HCT116 (cell line): ENCODE measurements around the gene MAML3. TPM values are rescaled to one million over a fixed set of nuclear protein-coding genes. Genes with fewer than 3 reads are reported as not detected.
A peak's percentile ranks its signal among the peaks of the same experiment; 100 is the strongest.

Experiments
- ATAC-seq: fragments of 200-7000 bp; cut with Tn5 transposase; 2 replicates; pipeline ENCODE4 v1.9.1; 2020; ENCODE audit warnings: mild to moderate bottlenecking, moderate library complexity
- BruUV-seq: library from RNA; stranded (reverse); fragments of 400-500 nt; replicated peaks from 2 replicates; lab custom pipeline; 2021; lab: Mats Ljungman, UMichigan
- CTCF ChIA-PET: fragments of 300-600 bp; sonication (Branson Sonifier 250); formaldehyde crosslinking; loops from one replicate; lab custom pipeline; 2021; ENCODE audit warnings: antibody characterized with exemption; lab: Charles Lee
- POLR2A ChIA-PET: fragments of 300-600, 350-600 bp; sonication (Branson Sonifier 250); formaldehyde crosslinking; loops from one replicate; lab custom pipeline; 2021; ENCODE audit warnings: antibody characterized with exemption; lab: Charles Lee
- RAD21 ChIA-PET, 2 experiments: fragments of 300-600 bp; sonication (Branson Sonifier 250); formaldehyde crosslinking; loops; one replicate each; lab custom pipeline; 2023; ENCODE audit warnings: low total read pairs in 2 of 2; ENCODE audit not compliant: uncharacterized antibody in 2 of 2, unreplicated experiment in 2 of 2, low non-redundant PET in 1 of 2; lab: Charles Lee
- DNase-seq: peaks from one replicate; pipeline ENCODE4 v3.0.0-alpha.2; 2010; ENCODE audit warnings: low read depth, low spot score
- H2AFZ ChIP-seq: fragments of 200-600 bp; shearing (Covaris generic), sonication (generic); 2 replicates; pipeline ENCODE4 v1.6.1; 2017; ENCODE audit warnings: low read depth, mixed run types, mixed read lengths, antibody characterized with exemption, low read length; ENCODE audit not compliant: poor library complexity, severe bottlenecking
- H3K27ac ChIP-seq: 2 replicates; pipeline ENCODE4 v1.5.1; 2012; ENCODE audit warnings: low read depth, low read length
- H3K27me3 ChIP-seq: fragments of 200-600 bp; sonication (generic); 2 replicates; pipeline ENCODE4 v1.6.1; 2016; ENCODE audit warnings: mixed run types, low read length, mixed read lengths; ENCODE audit not compliant: insufficient read depth
- H3K36me3 ChIP-seq, 2 experiments: fragments of 200-500 bp in 1 of 2; fragments of 200-600 bp in 1 of 2; sonication (Bioruptor generic) in 1 of 2; sonication (generic) in 1 of 2; 2 replicates each; pipeline versions ENCODE4 v1.5.1 to v1.6.1; 2014 to 2016; ENCODE audit warnings: low read length in 2 of 2, inconsistent platforms in 1 of 2, mixed read lengths in 1 of 2, mixed run types in 1 of 2; ENCODE audit not compliant: insufficient read depth in 2 of 2, control insufficient read depth in 1 of 2
- H3K4me1 ChIP-seq, 2 experiments: fragments of 200-600 bp in 1 of 2; sonication (generic) in 1 of 2; 2 replicates each; pipeline versions ENCODE4 v1.5.1 to v1.6.1; 2012 to 2017; ENCODE audit warnings: low read length in 2 of 2, inconsistent platforms in 1 of 2, mild to moderate bottlenecking in 1 of 2, mixed read lengths in 1 of 2, mixed run types in 1 of 2, moderate library complexity in 1 of 2; ENCODE audit not compliant: insufficient read depth in 2 of 2, control insufficient read depth in 1 of 2
- H3K4me2 ChIP-seq: fragments of 200-600 bp; sonication (generic); 2 replicates; pipeline ENCODE4 v1.6.1; 2017; ENCODE audit warnings: mixed run types, low read length, mixed read lengths
- H3K4me3 ChIP-seq, 2 experiments: fragments of 200-600 bp in 1 of 2; sonication (generic) in 1 of 2; replicated peaks in 1 of 2; 2 replicates each; pipeline ENCODE4 v1.5.1; 2011 to 2016; ENCODE audit warnings: low read length in 2 of 2, control low read depth in 1 of 2, low read depth in 1 of 2, mild to moderate bottlenecking in 1 of 2, mixed read lengths in 1 of 2, mixed run types in 1 of 2
- H3K79me2 ChIP-seq: fragments of 200-600 bp; sonication (generic); 2 replicates; pipeline ENCODE4 v1.6.1; 2017; ENCODE audit warnings: mild to moderate bottlenecking, mixed run types, low read length, moderate library complexity, mixed read lengths; ENCODE audit not compliant: insufficient read depth
- H3K9ac ChIP-seq: fragments of 200-600 bp; sonication (generic); 2 replicates; pipeline ENCODE4 v1.6.1; 2016; ENCODE audit warnings: low read length, mixed read lengths
- H3K9me2 ChIP-seq: fragments of 200-600 bp; sonication (generic), shearing (Covaris generic); 2 replicates; pipeline ENCODE4 v1.6.1; 2017; ENCODE audit warnings: mixed run types, mild to moderate bottlenecking, moderate library complexity; ENCODE audit not compliant: insufficient read depth
- H3K9me3 ChIP-seq, 2 experiments: fragments of 200-500 bp in 1 of 2; fragments of 200-600 bp in 1 of 2; sonication (Bioruptor generic) in 1 of 2; sonication (generic) in 1 of 2; 2 replicates each; pipeline ENCODE4 v1.6.1; 2014 to 2017; ENCODE audit warnings: low read length in 2 of 2, mixed read lengths in 2 of 2, inconsistent platforms in 1 of 2, low read depth in 1 of 2, mild to moderate bottlenecking in 1 of 2, mixed run types in 1 of 2, moderate library complexity in 1 of 2; ENCODE audit not compliant: control insufficient read depth in 1 of 2, insufficient read depth in 1 of 2
- H4K20me1 ChIP-seq: fragments of 200-600 bp; sonication (generic), shearing (Covaris generic); 2 replicates; pipeline ENCODE4 v1.6.1; 2017; ENCODE audit warnings: mixed run types, mild to moderate bottlenecking, moderate library complexity; ENCODE audit not compliant: insufficient read depth
- CBX3 ChIP-seq: IDR thresholded peaks from 2 replicates; pipeline ENCODE4 v1.6.1; 2012; ENCODE audit warnings: low read depth
- EZH2phosphoT487 ChIP-seq: fragments of 200-600 bp; IDR thresholded peaks from 2 replicates; pipeline ENCODE4 v1.6.1; 2018; ENCODE audit warnings: antibody characterized with exemption, borderline replicate concordance
- POLR2A ChIP-seq: IDR thresholded peaks from 2 replicates; pipeline ENCODE4 v1.7.0; 2011; ENCODE audit warnings: borderline replicate concordance; ENCODE audit not compliant: insufficient read depth, insufficient read length; ENCODE audit errors: extremely low read depth
- SIN3A ChIP-seq: IDR thresholded peaks from 2 replicates; pipeline ENCODE4 v1.6.1; 2012; ENCODE audit warnings: low read depth
- SP1 ChIP-seq: IDR thresholded peaks from 2 replicates; pipeline ENCODE4 v1.6.1; 2012; ENCODE audit warnings: low read depth
- SRF ChIP-seq: IDR thresholded peaks from 2 replicates; pipeline ENCODE4 v1.6.1; 2012; ENCODE audit warnings: low read depth
- ZNF274 ChIP-seq: fragments of 200-500 bp; sonication (Bioruptor generic); IDR thresholded peaks from 2 replicates; pipeline ENCODE4 v1.6.1; 2014; ENCODE audit warnings: mild to moderate bottlenecking, low read depth, low read length, inconsistent platforms
- intact Hi-C: fragments of 100-400 bp; cut with micrococcal nuclease; formaldehyde crosslinking; loops from 2 replicates; pipeline ENCODE4 v1.10.0; 2022
- total RNA-seq: library from RNA; stranded (reverse); gene quantifications from one replicate; pipeline ENCODE4 v1.2.1, GENCODE V29; 2021; ENCODE audit not compliant: unreplicated experiment
- TF ChIP-seq, protein P1 (sequence below): IDR thresholded peaks from 2 replicates; pipeline ENCODE4 v1.6.1; 2012

Gene MAML3
- total RNA-seq, 1 experiment from 2014 or later: 3.1 TPM

DNA sequence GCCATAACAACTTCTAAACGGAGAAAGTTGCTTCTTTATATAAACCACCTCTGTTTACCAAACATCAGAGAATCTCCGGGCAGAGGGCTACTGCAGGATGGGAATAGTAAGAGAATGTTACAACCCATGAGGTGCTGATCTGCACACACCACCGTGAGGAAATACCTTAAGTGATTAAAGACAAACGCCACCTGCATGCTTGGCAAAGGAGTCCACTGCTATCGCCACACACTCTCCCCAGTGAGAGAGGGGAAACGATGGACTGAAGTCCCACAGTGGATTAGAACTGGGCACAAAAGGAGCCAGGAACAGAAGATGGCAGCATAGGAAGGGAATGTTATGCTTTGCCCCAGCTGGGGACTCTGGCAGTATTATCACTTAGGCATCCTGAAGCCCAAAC is 15.6 kb downstream of the MAML3 start:
- ChIA-PET CTCF (no interaction called here), POLR2A (no interaction called here), RAD21 (no interaction called here)
- H3K9me3 ChIP-seq: no peaks in the 10 kb centered on the region
- H3K9me2 ChIP-seq: no peaks in the 10 kb centered on the region
- BruUV-seq: no TSS peak
- no peak overlapping the region for H3K4me2 ChIP-seq
- no peaks in the 10 kb centered on the region for H3K27me3 ChIP-seq
- H4K20me1 ChIP-seq: no peaks in the 10 kb centered on the region
- H3K79me2 ChIP-seq: no peaks in the 10 kb centered on the region
- H2AFZ ChIP-seq: no peak overlapping the region
- no peak for TF ChIP-seq ZNF274
- H3K4me1 ChIP-seq: peaks cover 3 to 35% of the 10 kb centered on the region in 2 experiments; a peak in 3 of 4 replicates
- ATAC-seq (no peak), DNase-seq (no peak)
- intact Hi-C loops: no loop called here
- H3K4me3 ChIP-seq: no peak overlapping the region
- H3K9ac ChIP-seq: no peak overlapping the region
- no peak overlapping the region for H3K27ac ChIP-seq
- no peaks in the 10 kb centered on the region for H3K36me3 ChIP-seq

- Histone ChIP-seq H3K9me2 (no peaks in the 10 kb centered on the region), H3K36me3 (no peaks in the 10 kb centered on the region), H3K4me1 (peaks cover 3 to 38% of the 10 kb centered on the region in 2 experiments; a peak in 3 of 4 replicates), H3K9ac (no peak overlapping the region), H3K4me2 (peak overlapping the region; percentile 26), H3K27ac (no peak overlapping the region), H3K27me3 (no peaks in the 10 kb centered on the region), H2AFZ (peak overlapping the region; percentile 96), H3K9me3 (no peaks in the 10 kb centered on the region), H3K4me3 (no peak overlapping the region), H4K20me1 (no peaks in the 10 kb centered on the region), H3K79me2 (no peaks in the 10 kb centered on the region)
- no peak; the same call in 1 of the 2 replicates for ATAC-seq
- RAD21 ChIA-PET: no interaction called here
- POLR2A ChIA-PET: interaction anchor here (1.2 kb wide), 1 partner anchor 114 kb away, joined by 3 read pairs; no protein-coding TSS in a partner anchor
- DNase-seq: no peak
- BruUV-seq: no TSS peak
- intact Hi-C loops: no loop called here
- TF ChIP-seq SP1 (peak; percentile 4; the same call in 1 of the 2 replicates), POLR2A (no peak), SRF (peak; percentile 69; the same call in 1 of the 2 replicates), CBX3 (no peak), EZH2phosphoT487 (no peak), SIN3A (0 out of 2 replicates have a peak, but pooled peaks have one; percentile 25)
- TF ChIP-seq, protein P1, sequence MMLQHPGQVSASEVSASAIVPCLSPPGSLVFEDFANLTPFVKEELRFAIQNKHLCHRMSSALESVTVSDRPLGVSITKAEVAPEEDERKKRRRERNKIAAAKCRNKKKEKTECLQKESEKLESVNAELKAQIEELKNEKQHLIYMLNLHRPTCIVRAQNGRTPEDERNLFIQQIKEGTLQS: no peak
- CTCF ChIA-PET: no interaction called here
Observed at GRCh38 chr4:140137671-140138070, 16.3 kb downstream of the MAML3 start.
